NCI-H524 (cell line): ENCODE measurements around the gene ATL3.
"Not testable (repeated sequence)": the region's sequence is repeated elsewhere in the genome, so short reads cannot be mapped to it uniquely, and the experiment has no call there.

Experiments
- DNase-seq, 2 experiments: peaks; one replicate each; lab custom pipeline; 2025; lab: John Stamatoyannopoulos, UW

The ATL3 gene, protein sequence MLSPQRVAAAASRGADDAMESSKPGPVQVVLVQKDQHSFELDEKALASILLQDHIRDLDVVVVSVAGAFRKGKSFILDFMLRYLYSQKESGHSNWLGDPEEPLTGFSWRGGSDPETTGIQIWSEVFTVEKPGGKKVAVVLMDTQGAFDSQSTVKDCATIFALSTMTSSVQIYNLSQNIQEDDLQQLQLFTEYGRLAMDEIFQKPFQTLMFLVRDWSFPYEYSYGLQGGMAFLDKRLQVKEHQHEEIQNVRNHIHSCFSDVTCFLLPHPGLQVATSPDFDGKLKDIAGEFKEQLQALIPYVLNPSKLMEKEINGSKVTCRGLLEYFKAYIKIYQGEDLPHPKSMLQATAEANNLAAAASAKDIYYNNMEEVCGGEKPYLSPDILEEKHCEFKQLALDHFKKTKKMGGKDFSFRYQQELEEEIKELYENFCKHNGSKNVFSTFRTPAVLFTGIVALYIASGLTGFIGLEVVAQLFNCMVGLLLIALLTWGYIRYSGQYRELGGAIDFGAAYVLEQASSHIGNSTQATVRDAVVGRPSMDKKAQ

GRCh38 chr11:63671322-63672155 lies at the start of gene ATL3:
Gene ATL3 (minus strand): TSS chr11:63671376. CDS start chr11:63671335, 41 bp downstream.
- DNase-seq = peak; percentile 52 to 71

DNA sequence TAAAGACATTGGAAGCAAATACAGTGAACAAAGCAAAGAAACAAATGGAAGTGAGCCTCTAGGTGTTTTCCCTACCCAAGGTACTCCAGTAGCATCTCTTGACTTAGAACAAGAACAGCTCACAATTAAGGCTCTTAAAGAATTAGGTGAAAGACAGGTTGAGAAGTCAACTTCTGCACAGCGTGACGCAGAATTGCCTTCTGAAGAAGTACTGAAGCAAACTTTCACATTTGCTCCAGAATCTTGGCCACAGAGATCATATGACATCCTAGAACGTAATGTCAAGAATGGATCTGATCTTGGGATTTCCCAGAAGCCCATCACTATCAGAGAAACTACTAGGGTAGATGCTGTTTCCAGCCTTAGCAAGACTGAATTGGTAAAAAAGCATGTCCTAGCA lies 49.4 kb upstream of the ATL3 start:
- DNase-seq = no peak

- no peak for DNase-seq
Measured at GRCh38 chr11:63719987-63720386, 48.8 kb upstream of the ATL3 start.

DNA sequence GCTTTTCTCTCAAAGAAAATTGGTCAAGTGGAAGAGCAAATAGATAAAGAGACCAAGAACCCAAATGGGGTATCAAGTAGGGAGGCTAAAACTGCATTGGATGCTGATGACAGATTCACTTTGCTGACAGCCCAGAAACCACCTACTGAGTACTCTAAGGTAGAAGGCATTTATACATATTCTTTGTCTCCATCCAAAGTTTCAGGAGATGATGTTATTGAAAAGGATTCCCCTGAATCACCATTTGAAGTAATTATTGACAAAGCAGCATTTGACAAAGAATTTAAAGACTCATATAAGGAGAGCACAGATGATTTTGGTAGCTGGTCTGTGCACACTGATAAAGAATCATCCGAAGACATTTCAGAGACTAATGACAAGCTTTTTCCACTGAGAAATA lies 47.8 kb upstream of the ATL3 start:
- no peak for DNase-seq

DNA sequence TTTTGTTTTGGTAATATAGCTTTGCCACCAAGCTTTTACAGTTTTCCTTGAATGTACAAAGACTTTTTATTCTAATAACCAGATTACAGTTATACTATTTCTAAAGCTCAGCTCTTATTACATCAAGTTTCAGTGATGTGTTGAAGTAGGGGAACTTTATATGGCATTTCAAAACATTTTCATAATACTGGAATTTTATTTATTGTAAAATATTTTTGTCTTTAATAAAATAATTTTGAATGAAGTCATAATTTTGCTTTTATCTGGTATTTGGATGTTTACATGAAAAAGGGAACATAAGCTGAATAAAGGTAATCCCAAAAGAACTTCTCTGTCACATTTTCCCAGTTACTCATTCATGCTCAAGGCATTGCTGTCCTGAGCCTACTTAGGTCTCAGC lies 44.9 kb upstream of the ATL3 start:
- no peak for DNase-seq

DNA sequence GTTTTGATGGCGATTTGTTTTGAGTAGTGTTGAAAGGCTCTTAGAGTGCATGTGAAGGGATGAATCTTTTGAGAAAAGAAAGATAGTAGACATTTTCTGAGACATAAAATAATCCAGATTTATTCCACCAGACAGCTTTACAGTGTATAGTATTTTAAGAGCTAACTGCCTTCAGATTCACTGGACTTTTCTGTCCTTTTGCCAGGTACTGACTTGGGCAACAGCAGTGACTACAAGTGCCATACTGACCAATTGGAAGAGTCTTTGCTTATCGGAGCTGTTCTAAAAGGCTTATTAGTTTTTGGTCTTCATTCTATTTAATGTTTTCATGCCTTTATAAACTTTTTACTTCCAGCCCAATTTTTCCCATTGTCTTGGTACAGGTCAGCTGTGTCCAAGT lies 42.6 kb upstream of the ATL3 start:
- DNase-seq = no peak

DNA sequence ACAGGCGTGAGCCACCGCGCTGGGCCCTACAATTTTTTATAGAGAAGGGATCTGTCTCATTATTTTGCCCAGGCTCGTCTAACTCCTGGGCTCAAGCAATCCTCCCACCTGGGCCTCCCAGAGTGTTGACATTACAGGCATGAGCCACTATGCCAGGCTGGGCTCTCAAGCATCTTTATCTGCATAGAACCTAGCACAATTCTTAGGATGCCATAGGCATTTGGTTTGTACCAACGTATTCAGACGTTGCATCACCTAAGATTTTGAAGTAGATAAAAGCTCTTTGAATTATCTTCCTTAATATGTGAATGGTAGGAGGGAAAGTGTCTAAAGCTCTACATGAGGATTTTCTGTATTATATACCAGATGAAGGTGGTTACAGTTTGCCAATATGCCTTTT lies 40.7 kb upstream of the ATL3 start:
- DNase-seq = no peak

DNA sequence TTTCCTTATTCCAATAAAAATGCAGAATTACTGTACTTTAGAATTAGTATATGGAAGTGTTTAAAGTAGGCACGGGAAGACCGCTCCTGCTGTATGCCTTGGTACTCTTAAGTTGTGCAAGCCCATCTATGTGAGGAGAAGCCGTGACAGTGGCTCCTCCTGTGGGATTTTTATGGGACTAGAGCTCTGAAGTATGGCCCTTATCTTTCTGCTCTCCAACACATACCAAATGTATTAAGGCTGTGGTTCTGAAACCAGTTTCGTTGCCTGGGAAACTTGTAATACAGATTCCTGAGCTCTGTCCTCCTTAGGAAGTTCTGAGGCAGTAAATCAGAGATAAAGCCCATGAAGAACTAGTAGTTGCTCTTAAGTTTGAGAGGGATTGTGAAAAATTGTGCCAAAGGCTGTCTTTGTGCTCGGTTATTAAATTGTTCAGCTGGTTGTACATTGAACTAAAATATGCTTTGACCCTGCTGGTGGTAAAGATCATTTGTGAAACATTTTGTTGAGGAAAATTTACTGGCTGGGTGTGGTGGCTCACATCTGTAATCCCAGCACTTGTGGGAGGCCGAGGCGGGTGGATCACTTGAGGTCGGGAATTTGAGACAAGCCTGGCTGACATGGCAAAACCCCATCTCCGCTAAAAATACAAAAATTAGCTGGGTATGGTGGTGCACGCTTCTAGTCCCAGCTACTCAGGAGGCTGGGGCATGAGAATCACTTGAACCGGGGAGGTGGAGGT lies 39.5 kb upstream of the ATL3 start:
- no peak for DNase-seq

DNA sequence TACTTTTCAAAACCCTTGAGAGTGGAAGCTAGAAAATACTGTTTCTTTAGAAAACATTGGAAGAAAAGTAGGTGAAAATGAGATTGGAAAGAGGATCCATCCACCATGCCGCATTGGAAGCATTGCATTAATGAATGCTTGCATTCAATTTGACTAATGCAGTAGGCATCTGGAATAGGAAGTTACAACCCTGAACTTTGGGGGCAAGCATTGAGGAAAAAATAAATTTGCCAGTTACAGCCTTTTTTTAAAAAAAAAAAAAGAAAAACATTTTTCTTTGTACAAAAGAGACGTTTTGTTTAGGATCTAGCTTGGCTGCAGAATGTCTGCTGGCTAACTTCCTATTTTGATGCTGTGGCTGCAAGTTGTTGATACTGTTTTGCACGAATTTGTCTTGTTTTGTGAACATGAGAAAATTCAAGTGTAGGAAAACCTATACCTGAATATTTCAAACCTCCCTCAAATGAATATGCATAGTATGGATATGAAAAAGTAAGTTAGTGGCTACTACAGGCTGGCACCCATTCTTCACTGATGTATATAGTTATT lies 38.2 kb upstream of the ATL3 start:
- DNase-seq = no peak

- no peak for DNase-seq
Measured at GRCh38 chr11:63708764-63709163, 37.6 kb upstream of the ATL3 start.

DNA sequence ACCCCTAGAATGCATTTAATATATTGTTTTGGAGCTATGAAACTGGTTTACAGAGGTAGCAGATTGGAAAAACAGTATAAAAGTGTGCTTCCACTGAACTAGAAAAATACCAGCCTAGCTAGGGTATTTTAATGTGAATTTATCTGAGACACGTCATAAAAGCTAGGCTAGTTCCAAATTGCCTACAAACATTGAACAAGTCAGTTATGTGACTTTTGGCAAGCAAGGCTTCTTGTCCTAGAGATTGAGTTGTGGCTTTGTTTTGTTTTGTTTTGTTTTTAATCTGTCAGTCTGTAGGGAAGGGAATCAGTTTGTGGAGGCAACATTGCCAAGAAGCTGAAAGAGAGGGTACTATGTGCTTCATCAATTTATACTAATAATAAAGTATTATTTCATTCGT lies 34.4 kb upstream of the ATL3 start:
- DNase-seq = no peak

- no peak for DNase-seq
Measured at GRCh38 chr11:63699896-63700295, 28.7 kb upstream of the ATL3 start.

DNA sequence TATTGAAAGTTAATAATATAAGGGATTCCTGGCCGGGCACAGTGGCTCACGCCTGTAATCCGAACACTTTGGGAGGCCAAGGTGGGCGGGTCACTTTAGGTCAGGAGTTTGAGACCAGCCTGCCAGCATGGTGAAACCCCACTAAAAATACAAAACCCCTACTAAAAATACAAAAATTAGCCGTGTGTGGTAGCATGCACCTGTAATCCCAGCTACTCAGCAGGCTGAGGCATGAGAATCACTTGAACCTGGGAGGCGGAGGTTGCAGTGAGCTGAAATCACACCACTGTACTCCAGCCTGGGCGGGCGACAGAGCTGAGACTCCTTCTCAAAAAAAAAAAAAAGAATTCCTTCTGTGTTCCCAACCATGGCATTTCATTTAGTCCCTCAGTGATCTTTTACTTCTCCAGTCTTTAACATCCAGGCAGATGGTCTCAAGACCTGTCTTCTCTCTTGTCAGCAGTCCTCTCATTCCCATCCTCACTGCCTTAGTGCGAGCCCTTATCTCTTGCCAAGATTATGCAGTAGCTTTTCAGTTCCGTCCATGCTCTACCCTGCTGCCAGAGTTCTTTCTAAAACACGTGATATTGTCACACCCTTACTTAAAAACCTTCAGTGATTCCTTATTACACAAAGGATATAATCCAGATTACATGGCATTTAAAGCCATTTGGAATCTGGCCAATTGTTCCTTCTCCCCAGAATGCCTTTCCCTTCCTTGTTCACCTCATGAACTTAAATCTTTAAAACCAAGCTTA lies 28.0 kb upstream of the ATL3 start:
- DNase-seq = peak in 1 of 2 experiments; percentile 12

- no peak for DNase-seq
Measured at GRCh38 chr11:63694596-63694995, 23.4 kb upstream of the ATL3 start.

GRCh38 chr11:63687845-63688244 lies 16.7 kb upstream of the ATL3 start:
- DNase-seq = no peak

DNA sequence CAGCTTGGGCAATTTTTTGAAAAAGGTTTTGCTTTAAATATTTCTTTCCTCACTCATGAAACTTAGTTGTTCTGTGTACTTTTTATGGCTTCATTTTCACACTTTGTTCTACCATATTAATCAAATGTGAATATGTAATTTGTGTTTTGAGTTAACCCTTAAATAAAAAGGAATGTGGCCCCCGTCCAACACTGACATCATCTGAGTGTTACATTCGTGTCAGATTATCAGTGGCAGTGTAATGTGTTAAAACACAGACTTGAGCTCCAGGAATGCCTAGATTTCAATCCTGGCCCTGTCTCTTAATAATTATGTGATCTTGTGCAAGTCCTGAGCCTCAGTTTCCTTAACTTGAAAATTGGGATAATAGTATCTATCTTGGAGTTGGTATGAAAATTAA lies 15.8 kb upstream of the ATL3 start:
- no peak for DNase-seq

DNA sequence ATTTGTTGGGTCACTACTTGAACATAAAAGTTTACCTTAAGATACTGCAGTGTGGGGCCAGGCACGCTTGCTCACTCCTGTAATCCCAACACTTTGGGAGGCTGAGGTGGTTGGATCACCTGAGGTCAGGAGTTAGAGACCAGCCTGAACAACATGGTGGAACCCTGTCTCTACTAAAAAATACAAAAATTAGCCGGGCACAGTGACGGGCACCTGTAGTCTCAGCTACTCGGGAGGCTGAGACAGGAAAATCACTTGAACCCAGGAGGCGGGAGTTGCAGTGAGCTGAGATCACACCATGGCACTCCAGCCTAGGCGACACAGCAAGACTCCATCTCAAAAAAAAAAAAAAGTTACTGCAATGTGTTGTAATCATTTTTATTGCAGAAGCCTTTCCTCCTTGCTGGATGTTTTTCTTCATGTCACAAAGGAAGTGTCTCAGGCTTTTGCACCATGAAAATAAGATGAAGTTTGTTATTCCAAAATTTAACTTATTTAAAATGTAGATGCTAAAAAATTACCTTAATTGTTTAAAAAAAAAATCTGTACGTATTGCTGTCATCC lies 14.1 kb upstream of the ATL3 start:
- DNase-seq = not testable (repeated sequence)

GRCh38 chr11:63683133-63683991 lies 12.2 kb upstream of the ATL3 start:
- DNase-seq = no peak

DNA sequence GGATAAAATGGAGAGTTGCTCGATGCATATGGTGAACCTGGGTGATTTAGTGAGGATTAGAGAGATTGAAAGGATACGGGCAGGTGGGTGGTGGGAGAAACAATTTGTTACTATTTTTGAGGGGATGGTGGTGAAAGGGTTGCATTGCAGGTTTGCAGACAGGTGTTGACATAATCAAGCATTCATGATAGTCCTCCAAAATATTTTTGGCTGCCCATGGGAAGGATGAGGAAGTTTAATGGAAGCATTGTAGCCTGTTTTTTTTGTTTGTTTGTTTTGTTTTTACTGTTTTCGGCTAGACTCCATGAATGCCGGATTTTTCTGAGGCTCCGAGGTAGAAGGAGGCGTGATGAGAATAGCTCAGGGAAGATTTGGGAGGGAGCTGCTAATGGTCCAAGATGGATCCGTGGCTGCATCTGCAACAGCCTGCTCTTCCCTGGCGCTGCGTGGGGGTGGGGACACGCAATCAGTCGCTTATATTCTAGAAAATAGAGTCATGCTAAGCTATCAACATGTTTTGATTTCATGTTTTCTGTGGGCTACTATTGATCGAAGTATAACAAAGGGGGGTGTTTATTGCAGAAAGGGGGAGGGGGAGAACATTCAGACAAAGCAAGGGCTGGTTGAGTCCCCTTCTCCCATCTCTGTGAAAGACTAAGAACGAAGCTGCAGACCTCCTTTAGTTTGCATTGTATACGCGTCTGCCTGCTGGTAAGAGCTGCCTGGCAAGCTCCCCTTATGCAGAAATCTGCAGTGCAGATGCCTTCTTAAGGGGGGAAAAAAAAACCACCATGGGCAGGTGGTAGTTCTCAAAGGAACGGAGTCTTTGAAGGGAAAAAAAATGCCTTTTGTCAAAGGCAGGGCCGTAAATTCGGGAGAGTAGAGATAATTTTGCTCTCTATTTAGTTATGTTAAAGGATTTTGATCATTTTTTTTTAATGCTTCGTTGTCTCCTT lies 11.2 kb upstream of the ATL3 start:
- peak; percentile 44 to 72 for DNase-seq
